Cardiac fibroblast (primary cell): ENCODE measurements around the gene PDE10A.

Source experiments
- DNase-seq, 2 donors: peaks; one replicate each; pipeline versions ENCODE4 v3.0.0 to v3.0.0-alpha.2; 2010; ENCODE audit warnings: low read depth in 2 of 2
- H3K4me3 ChIP-seq, 2 donors: replicated peaks in 1 of 2; 1 replicate in 1 of 2; 2 replicates in 1 of 2; pipeline ENCODE4 v1.5.1; 2011; ENCODE audit warnings: low read depth in 2 of 2, low read length in 2 of 2, mild to moderate bottlenecking in 2 of 2, moderate library complexity in 1 of 2
- CTCF ChIP-seq: IDR thresholded peaks from one replicate; pipeline ENCODE4 v1.5.1; 2011; ENCODE audit warnings: low read depth, mild to moderate bottlenecking, low read length, inconsistent platforms

Gene PDE10A

GRCh38 chr6:165674155-165675029 is 11.4 kb upstream of the PDE10A start:
- no peak overlapping the region for H3K4me3 ChIP-seq
- DNase-seq: no peak
- TF ChIP-seq CTCF: no peak

GRCh38 chr6:165671222-165671768 is 8.3 kb upstream of the PDE10A start:
- TF ChIP-seq CTCF: no peak
- no peak overlapping the region for H3K4me3 ChIP-seq
- no peak for DNase-seq

DNA sequence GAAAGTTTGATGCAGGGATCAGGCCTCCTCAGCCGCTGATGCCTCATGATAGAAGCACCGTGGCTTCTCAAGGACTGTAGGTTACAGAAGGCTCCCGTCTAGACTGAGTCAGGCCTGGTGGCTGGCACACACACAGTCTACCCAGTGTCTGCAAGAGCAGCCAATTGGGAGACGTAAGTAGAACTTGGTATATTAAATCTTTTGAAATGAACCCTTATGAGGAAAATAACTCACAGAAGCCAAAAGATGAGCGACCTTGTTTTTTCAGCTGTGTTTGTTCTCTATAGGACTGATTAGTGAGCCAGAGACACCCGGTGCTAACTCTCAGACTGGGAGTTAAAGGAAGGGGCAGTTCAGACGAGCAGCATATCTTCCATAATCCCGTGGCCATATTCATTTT is 5.9 kb upstream of the PDE10A start:
- peak in 1 of 2 donors; percentile 61 for DNase-seq
- no peak overlapping the region for H3K4me3 ChIP-seq
- no peak for TF ChIP-seq CTCF

DNA sequence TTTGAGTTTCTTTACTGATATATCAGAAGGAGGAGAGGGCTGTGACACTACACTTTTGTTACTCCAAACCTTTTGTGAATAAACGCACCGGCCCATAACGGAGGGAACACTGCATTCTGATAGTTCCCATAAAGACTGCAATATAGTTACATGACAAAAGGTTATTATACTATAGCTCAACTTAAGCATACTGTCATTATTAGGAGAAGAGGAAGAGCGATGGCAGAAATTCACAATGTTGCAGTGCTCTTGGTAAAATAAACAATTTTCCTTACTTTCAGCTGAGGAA is 2.3 kb upstream of the PDE10A start:
- no peak overlapping the region for H3K4me3 ChIP-seq
- DNase-seq: no peak
- no peak for TF ChIP-seq CTCF

GRCh38 chr6:165664559-165665383 is 1.7 kb upstream of the PDE10A start:
- peak; percentile 38 to 46 for DNase-seq
- TF ChIP-seq CTCF: peak; percentile 22
- H3K4me3 ChIP-seq: peak overlapping the region; percentile 56 to 82

DNA sequence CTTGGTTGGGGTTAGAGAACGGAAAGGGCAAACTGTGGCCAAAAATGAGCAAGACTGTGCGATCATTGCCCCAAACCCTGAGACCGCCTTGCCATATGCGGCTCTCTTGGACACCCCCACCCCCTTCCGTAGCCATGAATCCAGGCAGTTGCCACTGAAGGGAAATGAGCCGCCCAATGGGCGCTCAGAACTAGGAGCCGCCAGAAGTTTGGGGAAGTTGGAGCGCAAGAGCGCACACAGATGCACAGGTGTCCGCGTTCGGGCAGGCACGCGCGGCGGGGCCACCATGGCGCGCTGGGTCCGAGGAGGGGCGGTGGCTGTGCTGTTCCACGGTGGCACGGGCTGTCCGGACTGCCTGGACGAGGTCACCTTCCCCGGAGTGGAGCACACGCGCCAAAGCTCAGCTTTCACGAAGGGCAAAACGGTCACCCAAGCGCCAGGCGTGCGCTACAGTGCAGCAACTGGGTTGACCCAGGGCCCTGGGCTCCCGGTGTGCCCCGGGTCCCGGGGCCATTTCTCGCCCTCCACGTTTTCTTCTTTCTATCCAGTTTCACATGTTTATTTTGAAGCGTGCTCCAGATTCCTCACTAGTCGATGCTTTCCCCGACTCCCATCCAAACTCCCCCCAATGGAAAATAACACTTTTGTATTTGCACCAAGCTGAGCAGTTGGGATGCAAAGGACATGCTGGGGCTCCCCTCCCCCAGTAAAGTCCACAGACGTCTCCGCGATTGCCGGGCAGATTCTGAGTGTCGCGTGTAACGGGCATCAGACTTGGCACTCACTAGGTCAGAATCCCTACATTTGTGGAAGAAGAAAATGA is 906 bp upstream of the PDE10A start:
- no peak for TF ChIP-seq CTCF
- peak overlapping the region; percentile 56 to 82 for H3K4me3 ChIP-seq
- DNase-seq: peak in 1 of 2 donors; percentile 59
